HL-60 (cell line): ENCODE results near the gene PCGF2.
"Not testable (repeated sequence)": the region's sequence is repeated elsewhere in the genome, so short reads cannot be mapped to it uniquely, and the experiment has no call there.

Experiments
- DNase-seq, 2 experiments: peaks; one replicate each; pipeline ENCODE4 v3.0.0-alpha.2; 2010 to 2020; ENCODE audit warnings: low read depth in 1 of 2, low spot score in 1 of 2
- H3K27ac ChIP-seq: fragments of 250-450 bp; sonication (Bioruptor Pico); replicated peaks from 2 replicates; pipeline ENCODE4 v1.5.1; 2020; ENCODE audit warnings: mild to moderate bottlenecking, moderate library complexity
- H3K27me3 ChIP-seq: fragments of 250-450 bp; sonication (Bioruptor Pico); 2 replicates; pipeline ENCODE4 v1.5.1; 2021; ENCODE audit warnings: mild to moderate bottlenecking, moderate library complexity; ENCODE audit not compliant: insufficient read depth, poor library complexity, severe bottlenecking
- H3K4me3 ChIP-seq: replicated peaks from 2 replicates; pipeline ENCODE4 v1.5.1; 2011; ENCODE audit warnings: mild to moderate bottlenecking, control low read depth, low read length; ENCODE audit not compliant: insufficient read depth
- GABPA ChIP-seq: IDR thresholded peaks from 2 replicates; pipeline ENCODE4 v1.6.1; 2012; ENCODE audit warnings: low read depth
- POLR2AphosphoS5 ChIP-seq: IDR thresholded peaks from 2 replicates; pipeline ENCODE4 v1.6.1; 2012; ENCODE audit warnings: low read depth
- SPI1 ChIP-seq: IDR thresholded peaks from 2 replicates; pipeline ENCODE4 v1.6.1; 2012; ENCODE audit warnings: low read depth, mild to moderate bottlenecking, borderline replicate concordance
- TF ChIP-seq, protein P1 (sequence below): IDR thresholded peaks from one replicate; pipeline ENCODE4 v1.5.1; 2011; ENCODE audit warnings: low read length, control low read depth, inconsistent platforms; ENCODE audit not compliant: insufficient read depth
- TF ChIP-seq, protein P2 (sequence below): IDR thresholded peaks from 2 replicates; pipeline ENCODE4 v1.6.1; 2012; ENCODE audit warnings: low read depth; ENCODE audit not compliant: insufficient replicate concordance

Gene PCGF2

DNA sequence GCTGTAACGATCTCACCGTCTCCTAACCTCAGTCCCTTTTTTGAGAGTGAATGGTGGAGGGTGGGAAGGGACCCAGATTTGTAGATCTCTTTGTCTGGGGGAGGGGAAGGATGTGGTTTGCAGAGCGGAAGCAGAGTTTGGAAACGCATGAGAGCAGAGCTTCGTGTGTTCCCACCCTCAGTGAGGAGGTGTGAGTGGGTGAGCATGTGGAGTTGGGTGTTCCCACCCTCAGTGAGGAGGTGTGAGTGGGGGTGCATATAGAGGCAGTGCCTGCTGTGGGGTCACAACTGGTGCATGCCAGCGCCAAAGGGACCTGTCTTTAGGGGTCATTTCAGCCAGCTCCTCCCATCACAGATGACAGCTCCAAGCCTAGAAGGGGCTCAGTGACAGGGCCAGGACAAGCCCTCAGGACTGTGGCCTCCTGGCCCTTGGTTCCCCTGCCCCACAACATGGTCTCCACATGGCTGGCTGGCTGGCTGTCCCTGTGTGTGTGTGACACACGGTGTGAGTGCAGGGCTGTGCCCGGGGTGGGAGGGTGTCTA lies 19.8 kb downstream of the PCGF2 start:
- Histone ChIP-seq H3K27me3 (no peaks in the 10 kb centered on the region), H3K27ac (no peak overlapping the region)
- DNase-seq, result peak in 1 of 2 experiments; percentile 81

DNA sequence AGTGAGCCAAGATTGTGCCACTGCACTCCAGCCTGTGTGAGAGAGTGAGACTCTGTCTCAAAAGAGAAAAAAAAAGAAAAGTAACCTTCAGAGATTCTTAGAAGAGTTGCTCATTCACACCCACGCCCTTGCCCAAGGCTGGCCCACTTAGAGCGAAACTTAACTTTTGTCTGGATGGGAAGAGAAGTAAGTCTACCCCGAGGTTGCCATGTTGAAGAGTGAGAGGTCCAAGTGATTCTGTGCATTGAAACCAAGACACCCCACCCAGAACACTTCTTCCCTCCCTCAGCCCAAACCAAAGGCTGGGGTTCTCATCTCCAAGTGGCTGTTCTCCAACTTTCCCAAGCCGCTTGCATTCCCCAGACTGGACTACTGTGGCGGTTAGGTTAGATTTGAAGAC lies 20.4 kb downstream of the PCGF2 start:
- DNase-seq, result no peak
- H3K27me3 ChIP-seq, result no peaks in the 10 kb centered on the region
- H3K27ac ChIP-seq, result no peak overlapping the region
- no peak overlapping the region for H3K4me3 ChIP-seq
- TF ChIP-seq, protein P1, sequence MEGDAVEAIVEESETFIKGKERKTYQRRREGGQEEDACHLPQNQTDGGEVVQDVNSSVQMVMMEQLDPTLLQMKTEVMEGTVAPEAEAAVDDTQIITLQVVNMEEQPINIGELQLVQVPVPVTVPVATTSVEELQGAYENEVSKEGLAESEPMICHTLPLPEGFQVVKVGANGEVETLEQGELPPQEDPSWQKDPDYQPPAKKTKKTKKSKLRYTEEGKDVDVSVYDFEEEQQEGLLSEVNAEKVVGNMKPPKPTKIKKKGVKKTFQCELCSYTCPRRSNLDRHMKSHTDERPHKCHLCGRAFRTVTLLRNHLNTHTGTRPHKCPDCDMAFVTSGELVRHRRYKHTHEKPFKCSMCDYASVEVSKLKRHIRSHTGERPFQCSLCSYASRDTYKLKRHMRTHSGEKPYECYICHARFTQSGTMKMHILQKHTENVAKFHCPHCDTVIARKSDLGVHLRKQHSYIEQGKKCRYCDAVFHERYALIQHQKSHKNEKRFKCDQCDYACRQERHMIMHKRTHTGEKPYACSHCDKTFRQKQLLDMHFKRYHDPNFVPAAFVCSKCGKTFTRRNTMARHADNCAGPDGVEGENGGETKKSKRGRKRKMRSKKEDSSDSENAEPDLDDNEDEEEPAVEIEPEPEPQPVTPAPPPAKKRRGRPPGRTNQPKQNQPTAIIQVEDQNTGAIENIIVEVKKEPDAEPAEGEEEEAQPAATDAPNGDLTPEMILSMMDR, result no peak
- TF ChIP-seq GABPA (no peak), POLR2AphosphoS5 (no peak), SPI1 (no peak)
- TF ChIP-seq, protein P2, sequence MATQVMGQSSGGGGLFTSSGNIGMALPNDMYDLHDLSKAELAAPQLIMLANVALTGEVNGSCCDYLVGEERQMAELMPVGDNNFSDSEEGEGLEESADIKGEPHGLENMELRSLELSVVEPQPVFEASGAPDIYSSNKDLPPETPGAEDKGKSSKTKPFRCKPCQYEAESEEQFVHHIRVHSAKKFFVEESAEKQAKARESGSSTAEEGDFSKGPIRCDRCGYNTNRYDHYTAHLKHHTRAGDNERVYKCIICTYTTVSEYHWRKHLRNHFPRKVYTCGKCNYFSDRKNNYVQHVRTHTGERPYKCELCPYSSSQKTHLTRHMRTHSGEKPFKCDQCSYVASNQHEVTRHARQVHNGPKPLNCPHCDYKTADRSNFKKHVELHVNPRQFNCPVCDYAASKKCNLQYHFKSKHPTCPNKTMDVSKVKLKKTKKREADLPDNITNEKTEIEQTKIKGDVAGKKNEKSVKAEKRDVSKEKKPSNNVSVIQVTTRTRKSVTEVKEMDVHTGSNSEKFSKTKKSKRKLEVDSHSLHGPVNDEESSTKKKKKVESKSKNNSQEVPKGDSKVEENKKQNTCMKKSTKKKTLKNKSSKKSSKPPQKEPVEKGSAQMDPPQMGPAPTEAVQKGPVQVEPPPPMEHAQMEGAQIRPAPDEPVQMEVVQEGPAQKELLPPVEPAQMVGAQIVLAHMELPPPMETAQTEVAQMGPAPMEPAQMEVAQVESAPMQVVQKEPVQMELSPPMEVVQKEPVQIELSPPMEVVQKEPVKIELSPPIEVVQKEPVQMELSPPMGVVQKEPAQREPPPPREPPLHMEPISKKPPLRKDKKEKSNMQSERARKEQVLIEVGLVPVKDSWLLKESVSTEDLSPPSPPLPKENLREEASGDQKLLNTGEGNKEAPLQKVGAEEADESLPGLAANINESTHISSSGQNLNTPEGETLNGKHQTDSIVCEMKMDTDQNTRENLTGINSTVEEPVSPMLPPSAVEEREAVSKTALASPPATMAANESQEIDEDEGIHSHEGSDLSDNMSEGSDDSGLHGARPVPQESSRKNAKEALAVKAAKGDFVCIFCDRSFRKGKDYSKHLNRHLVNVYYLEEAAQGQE, result no peak

More for the DNA sequence above, 19.8 kb downstream of the PCGF2 start:
- no peak overlapping the region for H3K4me3 ChIP-seq
- TF ChIP-seq, protein P1, result no peak
- TF ChIP-seq POLR2AphosphoS5 (peak; percentile 71), GABPA (peak; percentile 65), SPI1 (peak; percentile 34; the same call in 1 of the 2 replicates)
- TF ChIP-seq, protein P2, result no peak

DNA sequence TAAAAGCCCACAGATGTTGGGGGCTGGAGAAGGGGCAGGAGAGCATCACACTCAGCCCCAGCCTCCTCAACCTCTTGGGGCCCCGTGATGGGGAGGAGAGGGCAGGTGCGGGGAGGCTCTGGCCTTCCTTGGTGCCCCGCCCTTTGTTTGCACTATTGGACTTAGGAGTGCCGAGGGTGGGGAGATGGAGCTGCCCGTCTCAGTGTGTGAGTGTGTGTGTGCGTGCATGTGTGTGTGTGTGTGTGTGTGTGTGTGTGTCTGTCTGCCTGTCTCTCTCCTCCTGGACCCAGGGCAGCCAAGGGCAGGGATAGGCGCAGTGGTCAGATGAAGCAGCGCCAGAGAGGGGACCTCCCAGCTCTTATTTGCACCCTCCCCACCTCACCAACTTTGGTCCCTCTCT lies 22.0 kb downstream of the PCGF2 start:
- H3K27ac ChIP-seq, H3K27me3 ChIP-seq, DNase-seq: not testable (repeated sequence)

DNA sequence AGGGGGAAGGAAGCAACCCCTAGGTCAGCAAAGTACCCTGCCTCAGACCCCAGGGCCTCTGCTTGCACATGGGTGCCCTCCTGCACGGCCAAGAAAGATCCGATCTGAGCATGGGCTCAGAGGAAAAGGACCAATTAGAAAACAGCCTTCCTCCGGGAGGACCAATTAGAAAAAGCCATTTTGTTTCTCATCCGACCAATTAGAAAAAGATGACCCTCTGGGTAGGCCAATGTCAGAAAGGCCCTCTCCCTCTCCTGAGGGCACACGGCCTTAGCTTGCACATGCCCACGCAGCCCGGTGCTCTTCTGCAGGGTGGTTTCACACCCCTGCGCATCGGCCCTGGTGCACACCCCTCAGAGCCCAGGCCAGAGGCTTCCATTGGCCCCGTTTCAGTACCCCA lies 23.1 kb downstream of the PCGF2 start:
- TF ChIP-seq SPI1 (no peak), GABPA (no peak), POLR2AphosphoS5 (no peak)
- TF ChIP-seq, protein P1, result no peak
- TF ChIP-seq, protein P2, result no peak
- Histone ChIP-seq H3K27ac (no peak overlapping the region), H3K27me3 (no peaks in the 10 kb centered on the region), H3K4me3 (no peak overlapping the region)
- DNase-seq, result no peak

More for the DNA sequence above, 22.0 kb downstream of the PCGF2 start:
- not testable (repeated sequence) for H3K4me3 ChIP-seq
